Chondrocyte (in vitro differentiated cells): Measurements from ENCODE around the gene GSKIP. TPM values are rescaled to one million over a fixed set of nuclear protein-coding genes. Genes with fewer than 3 reads are reported as not detected.

ENCODE experiments used
- DNase-seq: peaks from one replicate; pipeline ENCODE4 v3.0.0; 2021; ENCODE audit warnings: mixed read lengths, low spot score
- H3K27ac Mint-ChIP-seq: one replicate; pipeline ENCODE4 v1.8.0; 2021; ENCODE audit warnings: mild to moderate bottlenecking, moderate library complexity, mixed read lengths; ENCODE audit not compliant: unreplicated experiment
- H3K27me3 Mint-ChIP-seq: 2 replicates; pipeline ENCODE4 v1.8.0; 2021; ENCODE audit warnings: low read depth, mixed read lengths
- H3K36me3 Mint-ChIP-seq: 2 replicates; pipeline ENCODE4 v1.8.0; 2021; ENCODE audit warnings: low read depth, mixed read lengths
- H3K4me1 Mint-ChIP-seq: 2 replicates; pipeline ENCODE4 v1.8.0; 2021; ENCODE audit warnings: low read depth, mild to moderate bottlenecking, mixed read lengths
- H3K4me3 Mint-ChIP-seq: one replicate; pipeline ENCODE4 v1.8.0; 2021; ENCODE audit warnings: mild to moderate bottlenecking, moderate library complexity, mixed read lengths; ENCODE audit not compliant: unreplicated experiment
- H3K9me3 Mint-ChIP-seq: 2 replicates; pipeline ENCODE4 v1.8.0; 2021; ENCODE audit warnings: low read depth, mixed read lengths
- CTCF ChIP-seq: fragments of 200-600 bp; sonication (generic); IDR thresholded peaks from 2 replicates; pipeline ENCODE4 v1.5.0; 2021; ENCODE audit warnings: antibody characterized with exemption, mild to moderate bottlenecking, moderate library complexity
- total RNA-seq: library from RNA; stranded (reverse); gene quantifications from 3 replicates; pipeline ENCODE4 v1.2.1, GENCODE V29; 2021

GSKIP gene
- total RNA-seq, 1 donor from 2014 or later = 22.4 TPM

GRCh38 chr14:96410119-96410518 is 46.8 kb downstream of the GSKIP start:
- H3K27me3 Mint-ChIP-seq = peaks cover 9% of the 10 kb centered on the region
- TF ChIP-seq CTCF = no peak

GRCh38 chr14:96413526-96413925 is 50.2 kb downstream of the GSKIP start:
- Mint-ChIP-seq H3K27me3 (peaks cover 9% of the 10 kb centered on the region), H3K4me3 (no peak overlapping the region), H3K27ac (no peak overlapping the region), H3K9me3 (no peaks in the 10 kb centered on the region), H3K4me1 (no peaks in the 10 kb centered on the region), H3K36me3 (peaks cover 2% of the 10 kb centered on the region)
- no peak for DNase-seq
- no peak for TF ChIP-seq CTCF

More at GRCh38 chr14:96410119-96410518, 46.8 kb downstream of the GSKIP start:
- peaks cover 2% of the 10 kb centered on the region for H3K36me3 Mint-ChIP-seq
- no peak for DNase-seq
- H3K4me3 Mint-ChIP-seq = no peak overlapping the region
- no peaks in the 10 kb centered on the region for H3K4me1 Mint-ChIP-seq
- no peak overlapping the region for H3K27ac Mint-ChIP-seq
- no peaks in the 10 kb centered on the region for H3K9me3 Mint-ChIP-seq

- Mint-ChIP-seq H3K4me1 (no peaks in the 10 kb centered on the region), H3K36me3 (no peaks in the 10 kb centered on the region), H3K27ac (no peak overlapping the region), H3K27me3 (peaks cover 9% of the 10 kb centered on the region), H3K4me3 (no peak overlapping the region), H3K9me3 (no peaks in the 10 kb centered on the region)
- DNase-seq = no peak
- no peak for TF ChIP-seq CTCF
These were observed 52.2 kb downstream of the GSKIP start for GRCh38 chr14:96415559-96415958.

DNA sequence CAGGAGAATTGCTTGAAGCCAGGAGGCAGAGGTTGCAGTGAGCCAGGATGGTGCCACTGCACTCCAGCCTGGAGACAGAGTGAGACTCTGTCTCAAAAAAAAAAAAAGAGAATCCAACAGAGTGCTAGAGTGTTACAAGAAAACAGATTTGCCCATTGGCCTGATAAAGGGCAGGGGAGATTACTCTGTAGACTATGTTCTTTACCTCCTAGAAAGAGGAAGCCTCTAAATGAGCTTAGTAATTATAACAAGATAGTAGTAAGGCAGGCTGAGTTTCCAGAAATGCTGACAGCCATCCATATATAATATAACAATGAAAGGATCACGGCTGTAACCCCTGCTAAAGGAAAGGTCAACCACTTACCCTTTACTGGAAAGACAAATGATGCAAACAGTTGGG is 53.0 kb downstream of the GSKIP start:
- Mint-ChIP-seq H3K4me3 (no peak overlapping the region), H3K36me3 (no peaks in the 10 kb centered on the region), H3K27ac (no peak overlapping the region), H3K9me3 (no peaks in the 10 kb centered on the region), H3K27me3 (peaks cover 9% of the 10 kb centered on the region), H3K4me1 (no peaks in the 10 kb centered on the region)
- DNase-seq = no peak
- TF ChIP-seq CTCF = no peak

DNA sequence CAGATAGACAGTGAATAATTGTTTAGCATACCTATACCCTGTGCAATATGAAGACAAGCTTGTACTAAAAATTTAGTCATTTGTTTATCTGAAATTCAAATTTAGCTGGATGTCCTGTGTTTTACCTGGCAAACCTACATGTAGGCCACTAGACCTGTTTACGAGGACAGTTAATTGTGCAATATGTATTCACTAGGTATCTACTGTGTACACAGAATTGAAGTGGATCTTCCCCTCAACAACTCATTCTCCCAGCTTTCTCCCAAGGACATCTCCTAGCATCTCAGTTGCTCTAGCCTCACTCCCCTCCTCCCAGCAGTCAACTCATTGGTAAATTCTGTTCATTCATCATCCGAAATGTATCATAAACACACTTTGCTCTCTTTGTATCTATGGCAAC is 53.9 kb downstream of the GSKIP start:
- TF ChIP-seq CTCF = no peak
- Mint-ChIP-seq H3K27ac (no peak overlapping the region), H3K27me3 (peaks cover 9% of the 10 kb centered on the region), H3K4me3 (no peak overlapping the region), H3K9me3 (no peaks in the 10 kb centered on the region), H3K36me3 (no peaks in the 10 kb centered on the region), H3K4me1 (no peaks in the 10 kb centered on the region)
- no peak for DNase-seq
